HEK293 (cell line): ENCODE results near the gene SIRT1.
A peak's percentile ranks its signal among the peaks of the same experiment; 100 is the strongest.
"Not testable (repeated sequence)": the region's sequence is repeated elsewhere in the genome, so short reads cannot be mapped to it uniquely, and the experiment has no call there.

ENCODE experiments used
- CTCF ChIA-PET: fragments of 350-600 bp; formaldehyde crosslinking; extraction: SDS; loops from one replicate; lab custom pipeline; 2021; ENCODE audit warnings: antibody characterized with exemption; lab: Yijun Ruan, JAX
- POLR2A ChIA-PET: fragments of 300-600 bp; formaldehyde crosslinking; extraction: SDS; loops from one replicate; lab custom pipeline; 2020; ENCODE audit warnings: antibody characterized with exemption, inconsistent platforms; lab: Yijun Ruan, JAX
- H3K27ac ChIP-seq: fragments of 200-500 bp; sonication (Bioruptor generic); 2 replicates; pipeline ENCODE4 v1.5.1; 2014; ENCODE audit warnings: low read depth, low read length, control low read depth, inconsistent platforms; ENCODE audit errors: extremely low read depth
- H3K36me3 ChIP-seq, 2 experiments: fragments of 200-500 bp in 1 of 2; sonication (Bioruptor generic) in 1 of 2; 1 replicate in 1 of 2; 2 replicates in 1 of 2; pipeline ENCODE4 v1.5.1; 2014 to 2017; ENCODE audit warnings: inconsistent platforms in 2 of 2, low read length in 2 of 2; ENCODE audit not compliant: control insufficient read depth in 2 of 2, insufficient read depth in 1 of 2
- H3K4me1 ChIP-seq: fragments of 200-500 bp; sonication (Bioruptor generic); 2 replicates; pipeline ENCODE4 v1.5.1; 2014; ENCODE audit warnings: mild to moderate bottlenecking, low read length, inconsistent platforms; ENCODE audit not compliant: control insufficient read depth, insufficient read depth
- H3K4me3 ChIP-seq: 2 replicates; pipeline ENCODE4 v1.5.1; 2011; ENCODE audit warnings: low read depth, mild to moderate bottlenecking, control low read depth, low read length, moderate library complexity
- H3K9me3 ChIP-seq: fragments of 200-500 bp; sonication (Bioruptor generic); 2 replicates; pipeline ENCODE4 v1.5.1; 2014; ENCODE audit warnings: low read depth, low read length, inconsistent platforms; ENCODE audit not compliant: control insufficient read depth, insufficient read depth
- BCL6B ChIP-seq: fragments of 450-650 bp; formaldehyde crosslinking; IDR thresholded peaks from 2 replicates; pipeline ENCODE4 v1.5.1; 2017; ENCODE audit warnings: missing biosample characterization, missing genetic modification characterization
- ELK4 ChIP-seq: IDR thresholded peaks from 2 replicates; pipeline ENCODE4 v1.6.1; 2011; ENCODE audit warnings: mild to moderate bottlenecking, low read depth, low read length, borderline replicate concordance
- OSR2 ChIP-seq: fragments of 450-650 bp; formaldehyde crosslinking; IDR thresholded peaks from 2 replicates; pipeline ENCODE4 v1.5.1; 2016; ENCODE audit warnings: missing biosample characterization, missing genetic modification characterization
- ZBTB48 ChIP-seq: fragments of 450-650 bp; formaldehyde crosslinking; IDR thresholded peaks from 2 replicates; pipeline ENCODE4 v1.5.1; 2016; ENCODE audit warnings: missing biosample characterization, missing genetic modification characterization
- ZNF112 ChIP-seq: fragments of 450-650 bp; formaldehyde crosslinking; IDR thresholded peaks from 2 replicates; pipeline ENCODE4 v1.5.0; 2017; ENCODE audit warnings: missing biosample characterization, missing genetic modification characterization
- ZNF214 ChIP-seq: fragments of 450-650 bp; formaldehyde crosslinking; IDR thresholded peaks from 2 replicates; pipeline ENCODE4 v1.5.1; 2017; ENCODE audit warnings: missing biosample characterization, mild to moderate bottlenecking, missing genetic modification characterization, borderline replicate concordance
- ZNF26 ChIP-seq: fragments of 450-650 bp; formaldehyde crosslinking; IDR thresholded peaks from 2 replicates; pipeline ENCODE4 v1.5.1; 2016; ENCODE audit warnings: missing biosample characterization, missing genetic modification characterization
- ZNF544 ChIP-seq: fragments of 450-650 bp; formaldehyde crosslinking; IDR thresholded peaks from 2 replicates; pipeline ENCODE4 v1.5.0; 2017; ENCODE audit warnings: missing biosample characterization, missing genetic modification characterization
- ZNF549 ChIP-seq: fragments of 450-650 bp; IDR thresholded peaks from 2 replicates; pipeline ENCODE4 v1.5.1; 2018; ENCODE audit warnings: missing biosample characterization, missing genetic modification characterization, mild to moderate bottlenecking, inconsistent platforms, moderate library complexity
- ZNF585B ChIP-seq: fragments of 450-650 bp; formaldehyde crosslinking; IDR thresholded peaks from 2 replicates; pipeline ENCODE4 v1.5.1; 2016; ENCODE audit warnings: missing biosample characterization, missing genetic modification characterization
- ZNF629 ChIP-seq: fragments of 450-650 bp; formaldehyde crosslinking; IDR thresholded peaks from 2 replicates; pipeline ENCODE4 v1.5.1; 2017; ENCODE audit warnings: missing biosample characterization, missing genetic modification characterization
- ZNF658 ChIP-seq: fragments of 450-650 bp; formaldehyde crosslinking; IDR thresholded peaks from 2 replicates; pipeline ENCODE4; 2016; ENCODE audit warnings: missing biosample characterization, missing genetic modification characterization
- ZNF660 ChIP-seq: fragments of 450-650 bp; IDR thresholded peaks from 2 replicates; pipeline ENCODE4 v1.5.1; 2018; ENCODE audit warnings: missing biosample characterization, mild to moderate bottlenecking, missing genetic modification characterization
- ZXDB ChIP-seq: fragments of 450-650 bp; formaldehyde crosslinking; IDR thresholded peaks from 2 replicates; pipeline ENCODE4 v1.5.1; 2016; ENCODE audit warnings: missing biosample characterization, missing genetic modification characterization

SIRT1 gene

GRCh38 chr10:67837541-67838314 lies 46.7 kb upstream of the SIRT1 start, which contains the start of gene DNAJC12 (continued):
- TF ChIP-seq ZNF549 (tag by site-specific recombination), result no peak

GRCh38 chr10:67839511-67839910 lies 44.9 kb upstream of the SIRT1 start:
- H3K36me3 ChIP-seq, H3K9me3 ChIP-seq, CTCF ChIA-PET, H3K27ac ChIP-seq, POLR2A ChIA-PET, H3K4me3 ChIP-seq, H3K4me1 ChIP-seq: not testable (repeated sequence)

- no peak overlapping the region for H3K27ac ChIP-seq
- POLR2A ChIA-PET, result no interaction called here
Measured at GRCh38 chr10:67839951-67840350, 44.5 kb upstream of the SIRT1 start.

GRCh38 chr10:67841737-67842136 lies 42.7 kb upstream of the SIRT1 start:
- no peaks in the 10 kb centered on the region for H3K36me3 ChIP-seq
- peak; percentile 92 for TF ChIP-seq ZNF585B (tag by site-specific recombination)
- no peak for TF ChIP-seq BCL6B (tag by site-specific recombination)
- CTCF ChIA-PET, result no interaction called here
- 0 out of 2 replicates have a peak, but pooled peaks cover 2% of the 10 kb centered on the region for H3K4me1 ChIP-seq
- POLR2A ChIA-PET, result interaction anchor here (1.1 kb wide), 1 partner anchor 8 kb away, joined by 4 read pairs; no protein-coding TSS in a partner anchor
- no peaks in the 10 kb centered on the region for H3K9me3 ChIP-seq
- H3K27ac ChIP-seq, result no peak overlapping the region
- H3K4me3 ChIP-seq, result no peak overlapping the region

More at GRCh38 chr10:67839951-67840350, 44.5 kb upstream of the SIRT1 start:
- H3K36me3 ChIP-seq, result no peaks in the 10 kb centered on the region
- CTCF ChIA-PET, result no interaction called here
- TF ChIP-seq ZBTB48 (tag by site-specific recombination) (no peak), ZXDB (tag by site-specific recombination) (no peak), ELK4 (no peak), OSR2 (tag by site-specific recombination) (no peak), ZNF26 (tag by site-specific recombination) (no peak), ZNF660 (tag by site-specific recombination) (no peak), ZNF629 (tag by site-specific recombination) (no peak), ZNF214 (tag by site-specific recombination) (no peak)
- H3K4me1 ChIP-seq, result 0 out of 2 replicates have a peak, but pooled peaks cover 2% of the 10 kb centered on the region
- H3K4me3 ChIP-seq, result no peak overlapping the region
- H3K9me3 ChIP-seq, result no peaks in the 10 kb centered on the region

- CTCF ChIA-PET, result interaction anchor here (0.6 kb wide), 1 partner anchor 484 kb away, joined by 3 read pairs; no protein-coding TSS in a partner anchor
- Histone ChIP-seq H3K36me3 (no peaks in the 10 kb centered on the region), H3K4me3 (no peak overlapping the region), H3K9me3 (no peaks in the 10 kb centered on the region), H3K4me1 (no peaks in the 10 kb centered on the region)
- POLR2A ChIA-PET, result no interaction called here
- TF ChIP-seq ZBTB48 (tag by site-specific recombination) (no peak), ZNF544 (no peak), ZNF658 (no peak), ZNF112 (tag by site-specific recombination) (no peak)
- TF ChIP-seq, all 188 proteins: peak for 0
- H3K27ac ChIP-seq, result no peak overlapping the region
Measured at GRCh38 chr10:67843284-67843683, 41.2 kb upstream of the SIRT1 start.
